GM18511 (cell line): ENCODE data around the gene SDK1.
"Not testable (repeated sequence)": the region's sequence is repeated elsewhere in the genome, so short reads cannot be mapped to it uniquely, and the experiment has no call there.

ENCODE experiments used
- ATAC-seq: cut with Tn5 transposase; IDR thresholded peaks from one replicate; pipeline ENCODE4 v1.9.1; 2021; ENCODE audit warnings: mild to moderate bottlenecking, moderate library complexity; ENCODE audit not compliant: unreplicated experiment

The SDK1 gene

DNA sequence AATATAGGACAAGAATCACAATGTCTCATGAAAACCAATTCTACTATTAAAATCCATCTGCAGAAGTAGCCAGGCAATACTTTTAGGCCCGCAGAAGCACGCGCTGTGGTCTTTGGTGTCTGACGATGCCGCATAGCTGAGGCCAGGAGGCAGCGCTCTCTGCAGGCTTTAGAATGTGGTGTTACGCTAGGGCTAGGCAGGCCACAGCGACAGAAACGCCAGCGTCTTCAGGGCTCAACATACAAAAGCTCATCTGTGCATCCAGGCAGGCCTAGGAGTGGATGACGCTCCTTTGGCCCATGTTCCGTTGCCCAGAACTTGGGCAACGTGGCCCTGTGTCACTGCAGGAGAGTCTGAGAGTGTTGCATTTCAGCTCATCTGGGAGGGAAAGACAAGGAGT lies 779.9 kb downstream of the SDK1 start:
- no peak for ATAC-seq

DNA sequence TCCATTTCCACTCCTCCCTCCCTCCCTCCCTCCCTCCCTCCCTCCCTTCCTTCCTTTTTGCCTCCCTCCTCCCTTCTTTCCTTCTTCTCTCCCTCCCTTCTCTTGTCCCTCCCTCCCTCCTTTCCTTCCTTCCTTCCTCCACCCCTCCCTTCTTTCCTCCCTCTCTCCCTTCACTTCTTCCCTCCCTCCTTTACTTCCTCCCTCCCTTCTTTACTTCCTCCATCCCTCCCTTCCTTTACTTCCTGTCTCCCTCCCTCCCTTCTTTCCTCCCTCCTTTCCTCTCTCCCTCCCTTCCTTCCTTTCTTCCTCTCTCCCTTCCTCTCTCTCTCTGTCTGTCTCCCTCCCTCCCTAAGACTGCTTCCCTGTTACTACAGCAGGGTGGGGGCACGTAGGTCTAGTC lies 782.5 kb downstream of the SDK1 start:
- ATAC-seq = no peak

DNA sequence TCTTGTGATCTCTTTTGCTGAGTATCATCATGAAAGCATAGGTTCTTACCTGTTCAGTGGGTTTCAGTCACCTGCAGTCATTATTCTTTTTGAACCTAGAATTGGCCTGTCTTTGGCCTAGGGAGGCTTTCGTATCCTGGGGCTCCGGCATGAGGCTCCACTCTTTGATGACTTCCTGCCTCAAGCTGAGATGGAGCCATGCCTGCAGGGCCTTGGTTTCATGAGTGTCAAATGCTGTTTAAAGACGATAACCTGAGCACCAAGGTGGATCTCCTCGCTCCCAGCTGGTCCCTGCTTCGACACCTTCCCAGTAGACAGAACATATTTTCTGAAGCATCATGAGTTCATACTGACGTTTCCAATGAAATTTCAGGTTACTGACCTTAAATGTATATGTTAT lies 783.2 kb downstream of the SDK1 start:
- no peak for ATAC-seq

DNA sequence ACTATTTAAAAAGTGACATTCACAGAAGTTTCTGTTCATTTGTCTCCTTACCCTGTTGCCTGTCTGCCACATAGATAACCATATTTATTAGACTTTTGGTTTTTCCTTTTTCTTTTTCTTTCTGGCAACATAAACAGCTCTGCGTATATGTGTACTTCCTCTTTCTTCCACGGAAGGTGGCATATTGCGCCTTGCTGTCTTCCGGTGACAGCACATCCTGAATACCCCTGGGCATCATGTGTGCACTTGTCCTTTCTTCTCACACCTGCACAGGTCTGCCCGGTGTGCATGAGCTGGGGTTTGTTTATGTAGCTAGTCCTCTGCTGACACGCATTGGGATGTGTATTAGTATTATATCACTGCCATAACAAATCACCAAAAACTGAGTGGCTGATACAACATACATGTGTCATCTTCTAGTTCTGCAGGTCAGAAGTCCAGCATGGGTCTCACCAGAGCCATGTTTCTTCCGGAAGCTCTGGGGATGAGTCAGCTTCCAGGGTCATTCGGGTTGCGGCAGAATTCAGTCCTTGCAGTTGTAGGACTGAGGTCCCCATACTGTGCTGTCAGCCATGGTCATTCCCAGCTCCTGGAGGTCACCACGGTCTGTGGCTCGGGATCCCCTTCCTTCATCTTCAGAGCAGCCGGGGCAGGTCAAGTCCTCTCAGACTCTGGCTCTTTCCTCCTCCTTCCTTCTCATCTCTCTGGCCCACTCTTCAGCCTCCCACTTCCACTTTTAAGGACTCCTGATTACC lies 785.1 kb downstream of the SDK1 start:
- ATAC-seq = no peak

DNA sequence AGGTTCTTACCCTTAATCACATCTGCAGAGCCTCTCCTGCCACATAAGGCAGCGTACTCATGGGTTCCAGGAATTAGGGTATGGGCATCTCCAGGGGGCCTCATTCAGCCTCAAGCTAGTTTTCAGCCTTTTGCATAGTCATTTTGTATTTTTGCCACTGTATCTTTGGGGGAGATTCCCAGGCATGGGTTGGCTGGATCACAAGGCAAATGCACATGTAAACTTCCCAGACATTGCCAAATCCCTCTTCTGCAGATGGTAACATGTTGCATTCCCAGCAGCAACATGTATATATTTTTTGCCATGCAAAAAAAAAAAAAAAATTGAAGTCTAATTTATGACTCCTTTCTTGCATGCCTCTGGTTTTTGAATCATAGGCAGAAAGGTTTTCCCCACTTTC lies 785.7 kb downstream of the SDK1 start:
- ATAC-seq = no peak

DNA sequence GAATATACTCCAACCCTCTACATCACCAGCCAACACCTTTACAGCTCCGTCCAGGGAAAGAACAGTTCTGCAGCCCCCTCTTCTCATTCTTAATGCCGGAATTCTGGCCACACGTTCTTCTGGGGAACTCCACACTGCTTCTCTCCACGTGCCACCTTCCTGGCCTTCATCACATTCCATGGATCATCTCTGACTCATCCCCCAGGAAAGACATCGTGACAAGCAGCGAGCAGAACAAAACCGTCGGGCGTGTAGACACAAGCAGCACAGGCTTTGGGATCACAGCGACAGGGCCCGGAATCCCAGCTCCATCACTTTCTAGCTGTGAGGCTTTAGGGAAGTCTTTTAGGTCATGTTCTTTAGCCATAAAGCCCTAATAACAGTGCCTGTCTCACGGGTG lies 790.7 kb downstream of the SDK1 start:
- ATAC-seq = no peak

DNA sequence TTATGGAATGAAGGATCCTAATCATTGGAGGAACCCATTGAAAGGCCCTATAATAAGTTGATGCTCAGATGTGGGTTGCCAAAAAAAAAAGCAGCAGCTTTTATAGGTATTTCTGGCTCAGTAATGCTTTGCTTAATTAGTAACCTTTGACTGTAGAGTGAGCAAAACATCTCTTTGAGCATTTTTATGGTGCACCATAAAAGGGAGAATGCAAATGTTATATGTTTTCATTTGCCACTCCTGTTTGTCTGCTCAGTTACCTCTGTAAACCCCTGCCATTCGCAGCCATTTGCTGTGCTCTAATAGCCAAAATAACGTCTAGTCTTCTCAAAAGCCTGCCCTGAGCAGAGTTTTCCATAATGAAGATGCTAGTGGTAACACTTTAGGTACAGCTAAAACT lies 792.0 kb downstream of the SDK1 start:
- no peak for ATAC-seq

DNA sequence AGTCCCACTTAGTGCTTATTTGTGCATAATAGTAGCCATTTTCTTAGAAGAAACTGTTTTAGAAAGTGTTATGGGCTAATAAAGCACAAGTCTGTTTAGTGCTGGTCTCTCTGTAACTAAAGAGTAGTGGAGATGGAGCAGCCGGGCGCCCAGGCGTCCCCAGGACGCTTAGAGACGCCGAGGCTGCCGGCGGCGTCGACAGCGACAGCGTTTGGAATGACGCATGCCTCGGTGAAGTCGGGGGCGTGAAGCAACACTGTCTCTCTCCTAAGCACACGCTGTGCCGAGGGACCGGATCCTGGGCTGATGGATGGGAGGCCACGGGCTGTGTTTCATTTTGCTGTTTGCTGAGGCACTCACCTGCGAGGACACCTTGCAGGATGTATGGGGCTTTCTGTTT lies 792.4 kb downstream of the SDK1 start:
- ATAC-seq = no peak

DNA sequence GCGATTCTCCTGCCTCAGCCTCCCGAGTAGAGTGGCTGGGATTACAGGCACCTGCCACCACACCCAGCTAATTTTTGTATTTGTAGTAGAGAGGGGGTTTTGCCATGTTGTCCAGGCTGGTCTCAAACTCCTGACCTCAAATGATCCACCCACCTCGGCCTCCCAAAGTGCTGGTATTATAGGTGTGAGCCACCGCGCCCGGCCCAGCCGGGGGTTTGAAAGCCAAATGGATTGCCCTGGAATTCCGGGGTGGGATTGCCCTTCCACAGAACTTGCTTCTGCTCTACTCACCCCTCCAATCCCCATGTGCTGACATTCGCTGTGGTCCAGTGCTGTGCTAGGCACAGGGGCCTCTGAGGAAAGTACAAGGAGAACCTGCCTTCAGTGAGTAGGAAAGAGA lies 793.1 kb downstream of the SDK1 start:
- ATAC-seq = not testable (repeated sequence)

DNA sequence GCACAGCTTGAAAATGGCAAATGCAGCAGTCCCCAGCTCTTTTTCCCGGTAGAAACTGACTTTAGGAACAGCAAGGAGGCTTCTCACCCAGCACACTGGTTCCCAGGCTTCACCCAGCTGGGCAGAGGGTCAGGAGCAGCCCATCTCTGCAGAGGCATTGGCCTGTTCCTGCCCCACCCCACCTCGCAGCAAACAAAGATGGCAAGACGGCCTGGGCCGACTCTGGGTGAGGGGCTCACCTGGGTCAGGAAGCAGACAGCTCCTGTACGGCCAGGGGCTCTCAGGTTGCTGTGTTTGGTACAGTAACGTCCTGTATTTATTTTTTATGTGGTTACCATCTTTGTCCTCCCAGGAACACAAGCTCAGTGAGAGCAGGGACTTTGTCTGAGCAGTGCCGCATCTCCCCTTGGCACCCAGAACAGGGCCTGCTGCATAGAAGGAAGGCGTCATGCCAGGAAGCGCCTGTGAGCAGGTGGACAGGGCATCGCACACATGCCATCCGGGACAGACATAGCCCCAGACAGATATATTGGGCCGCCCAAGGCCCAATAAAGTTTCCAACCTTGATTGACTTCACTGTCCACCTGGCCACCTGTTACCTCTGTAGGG lies 796.1 kb downstream of the SDK1 start:
- no peak for ATAC-seq

DNA sequence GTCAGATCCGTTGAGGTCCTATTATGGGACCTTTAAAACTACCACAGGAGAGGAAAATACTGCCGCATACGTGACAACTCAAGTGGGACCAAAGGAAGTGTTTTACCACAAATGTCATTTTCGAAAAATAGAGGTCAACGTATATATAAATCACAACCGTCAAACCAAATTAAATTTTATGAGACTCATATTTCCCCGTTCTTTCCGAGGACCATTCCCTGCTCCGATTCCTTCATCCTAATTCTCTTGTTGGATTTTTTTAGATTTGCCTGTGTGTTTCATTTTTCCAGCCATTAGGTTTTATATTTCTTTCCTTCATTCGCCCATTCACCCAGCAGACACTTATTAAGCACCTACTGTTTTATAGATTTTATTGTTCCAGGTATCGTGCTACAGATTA lies 797.1 kb downstream of the SDK1 start:
- no peak for ATAC-seq

DNA sequence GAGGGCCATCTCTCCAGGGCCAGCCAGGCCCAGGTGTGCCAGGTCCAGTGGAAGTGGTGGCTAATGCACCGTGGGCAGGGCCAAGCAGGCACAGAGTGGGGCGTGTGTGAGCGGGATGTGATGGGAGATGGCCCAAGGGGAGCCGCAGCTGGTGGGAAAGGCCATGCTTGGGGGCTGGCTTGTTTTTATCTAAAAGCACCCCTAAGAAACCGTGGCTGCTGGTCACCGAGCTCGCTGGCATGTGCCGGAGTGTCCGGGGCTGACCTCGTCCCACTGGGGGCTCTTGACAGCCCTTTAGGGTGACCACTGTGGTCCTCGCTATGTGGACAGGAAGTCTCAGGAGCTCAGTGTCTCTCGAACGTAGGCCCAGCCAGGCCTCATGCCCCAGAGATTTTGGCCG lies 798.6 kb downstream of the SDK1 start:
- no peak for ATAC-seq

DNA sequence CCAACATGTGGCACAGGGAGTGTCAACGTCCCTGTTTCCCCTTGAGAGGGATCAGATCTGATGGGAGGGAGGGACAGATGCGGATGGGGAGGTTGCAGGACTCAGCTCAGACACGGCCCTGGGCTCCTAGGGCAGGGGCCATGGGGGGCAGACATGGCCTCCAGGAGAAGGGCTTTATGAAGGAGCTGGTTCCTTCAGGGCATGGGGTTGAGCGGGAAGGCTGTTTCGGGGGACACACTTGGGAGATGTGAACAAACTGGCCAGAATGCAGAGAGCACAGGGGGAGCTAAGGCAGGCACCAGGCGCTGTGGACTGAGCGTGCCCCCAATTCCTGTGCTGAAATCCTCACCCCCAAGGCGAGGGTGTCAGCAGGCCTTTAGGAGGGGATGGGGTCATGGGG lies 799.1 kb downstream of the SDK1 start:
- ATAC-seq = no peak

DNA sequence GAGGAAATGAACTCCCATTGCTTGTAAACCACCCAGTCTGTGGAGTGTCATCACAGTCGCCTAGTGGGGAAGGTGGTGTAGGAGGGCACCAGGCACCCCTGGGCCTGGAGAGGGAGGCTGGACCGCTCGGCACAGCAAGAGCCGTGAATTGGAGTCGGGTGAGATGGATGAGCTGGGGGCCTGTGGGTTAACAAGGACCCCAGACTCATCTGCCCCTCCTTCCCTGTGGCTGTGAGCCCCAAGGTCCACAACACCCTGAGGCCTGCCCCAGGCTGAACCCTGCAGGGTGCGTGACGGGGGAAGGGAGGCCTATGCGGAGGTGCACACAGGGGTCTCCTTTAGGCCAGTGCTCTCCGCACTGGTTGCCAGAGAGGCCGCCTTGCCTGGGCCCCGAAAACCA lies 799.6 kb downstream of the SDK1 start:
- no peak for ATAC-seq

DNA sequence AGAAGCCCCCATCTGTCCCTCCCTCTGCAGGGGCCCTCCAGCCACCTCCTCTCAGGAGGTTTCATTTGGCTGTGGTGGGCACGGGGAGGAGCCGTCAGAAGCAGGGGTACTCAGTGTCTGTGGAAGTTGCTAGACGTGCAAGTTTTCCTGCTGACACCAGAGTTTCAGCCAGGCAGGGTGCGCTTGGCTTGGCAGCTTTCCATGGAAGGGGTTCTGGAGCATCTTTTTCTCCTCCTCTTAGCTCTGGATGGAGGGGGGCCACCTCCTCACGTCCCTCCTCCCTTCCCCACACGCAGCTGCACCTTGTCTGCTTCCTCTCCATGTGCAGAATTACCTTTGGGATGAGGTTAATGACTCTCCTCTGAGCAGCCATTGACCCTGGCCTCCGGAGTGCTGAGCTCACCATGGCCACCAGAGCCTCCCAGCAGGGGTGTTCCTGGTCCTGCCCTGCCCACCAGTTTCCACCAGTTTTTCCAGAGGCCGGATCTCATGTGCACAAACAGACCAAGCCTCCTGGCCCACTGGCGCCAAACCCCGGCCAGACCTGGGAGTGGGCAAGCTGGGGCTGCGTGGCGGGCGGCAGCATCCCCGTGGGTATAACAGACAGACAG lies 801.3 kb downstream of the SDK1 start:
- no peak for ATAC-seq

DNA sequence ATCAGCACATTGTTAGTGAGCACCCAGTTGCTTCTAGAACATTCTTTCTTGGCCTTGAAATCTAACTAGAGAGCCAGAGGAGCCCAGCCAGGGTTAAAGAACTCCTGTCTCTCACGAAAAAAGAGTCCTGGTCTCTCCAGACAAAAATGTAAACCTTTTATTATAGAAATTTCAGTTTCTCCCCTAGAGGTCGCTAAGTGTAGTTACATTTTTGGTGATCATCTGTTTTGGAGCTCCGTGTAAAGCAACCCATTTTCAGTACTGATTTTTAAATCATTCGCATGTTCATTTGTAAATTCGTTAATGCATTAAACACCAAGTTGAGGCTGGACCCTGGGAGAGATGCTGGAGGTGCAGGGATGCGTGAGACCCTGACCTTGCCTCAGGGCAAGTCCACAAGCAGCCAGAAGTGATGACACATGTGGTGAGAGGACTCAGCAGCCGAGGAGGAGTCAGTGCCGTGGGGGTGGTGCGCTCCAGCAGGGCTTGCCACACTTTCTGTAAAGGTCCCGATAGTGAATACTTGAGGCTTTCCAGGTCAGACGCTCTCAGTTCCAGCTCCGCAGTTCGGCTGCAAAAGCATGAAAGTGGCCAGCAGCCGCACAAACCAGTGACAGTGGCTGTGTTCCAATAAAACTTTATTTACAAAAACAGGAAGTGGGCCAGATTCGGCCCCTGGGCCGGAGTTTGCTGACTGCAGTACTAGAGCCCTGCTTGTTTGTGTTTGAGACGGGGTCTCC lies 802.5 kb downstream of the SDK1 start:
- ATAC-seq = no peak

DNA sequence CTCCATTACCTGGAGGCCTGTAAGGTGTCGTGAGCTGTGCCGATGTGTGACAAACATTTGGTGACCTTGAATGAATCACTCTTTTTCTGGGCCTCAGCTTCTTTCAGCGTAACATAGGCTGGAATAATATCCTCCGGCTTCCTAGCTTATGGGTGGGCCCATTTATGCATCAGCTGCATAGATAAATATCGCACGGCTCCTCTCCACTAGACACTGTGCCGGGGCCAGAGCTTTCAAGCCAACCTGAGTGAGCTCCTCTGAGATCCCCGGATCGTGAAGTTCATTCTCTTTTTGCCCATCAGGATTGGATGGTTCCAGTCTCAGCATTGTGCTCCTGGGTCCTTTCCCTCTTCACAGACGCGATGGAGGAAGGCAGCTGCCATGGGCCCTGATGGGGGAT lies 806.8 kb downstream of the SDK1 start:
- no peak for ATAC-seq

DNA sequence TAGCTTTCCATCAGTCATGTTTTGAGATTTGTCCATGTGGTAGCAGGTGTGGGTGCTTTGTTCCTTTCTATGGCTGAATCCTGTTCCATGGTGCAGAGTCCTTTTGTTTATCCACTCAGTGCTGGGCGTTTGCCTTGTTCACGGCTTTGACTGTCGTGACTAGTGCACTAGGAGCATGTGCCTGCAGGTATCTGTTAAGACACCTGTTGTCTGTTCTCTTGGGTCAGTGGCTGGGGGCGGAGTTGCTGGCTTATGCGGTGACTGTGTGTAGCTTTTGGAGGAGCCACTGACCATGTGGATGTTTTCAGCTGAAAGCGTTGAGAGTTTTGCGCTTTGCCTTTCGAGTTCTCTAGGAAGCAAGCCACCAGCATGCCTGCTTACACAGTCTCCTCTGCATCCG lies 807.9 kb downstream of the SDK1 start:
- ATAC-seq = no peak

DNA sequence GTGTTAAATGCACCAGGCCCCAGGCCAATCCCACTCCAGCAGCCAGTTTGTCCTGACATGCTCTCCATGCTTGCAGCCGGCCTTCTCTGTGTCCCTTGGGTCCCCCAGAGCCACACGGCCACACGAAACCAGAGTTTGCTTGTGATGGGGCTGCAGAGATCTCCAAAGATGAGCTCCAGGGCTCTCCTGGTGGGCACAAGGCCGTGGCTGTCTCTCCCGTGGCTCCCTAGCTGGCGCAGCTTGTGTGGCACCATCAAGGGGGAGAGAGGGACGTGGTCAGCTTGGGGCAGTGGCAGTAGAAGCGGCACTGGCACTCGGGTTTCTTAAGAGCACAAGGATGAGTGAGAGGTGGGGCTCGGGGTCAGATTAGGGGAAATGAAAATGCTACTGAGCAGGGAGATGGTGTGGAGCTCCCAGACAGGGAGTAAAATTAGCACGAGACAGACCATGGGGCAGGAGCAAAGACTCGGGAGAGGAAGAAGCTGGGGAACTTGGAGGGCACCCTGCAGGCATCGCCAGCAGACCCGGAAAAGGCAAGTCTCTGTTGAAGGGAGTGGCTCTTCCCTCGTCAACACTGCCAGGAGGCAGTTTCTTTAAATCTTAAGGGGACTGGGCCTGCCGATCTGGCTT lies 808.5 kb downstream of the SDK1 start:
- ATAC-seq = no peak

DNA sequence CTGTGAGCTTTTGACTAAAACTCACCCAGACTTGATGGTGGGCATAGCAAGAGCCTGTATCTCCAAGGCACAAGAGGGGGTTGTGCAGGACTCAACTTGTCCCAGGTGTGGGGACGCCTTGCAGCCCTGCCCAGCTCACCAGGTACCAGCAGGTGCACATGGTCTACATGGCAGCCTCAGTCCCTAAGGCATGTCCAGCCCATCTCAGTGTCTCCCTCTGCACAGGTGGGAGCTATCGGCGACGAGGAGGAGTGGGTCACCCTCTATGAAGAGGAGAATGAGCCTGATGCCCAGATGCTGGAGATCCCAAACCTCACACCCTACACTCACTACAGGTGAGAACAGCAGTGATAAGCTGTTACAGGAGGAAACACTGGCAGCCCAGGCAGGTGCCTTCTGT lies 809.4 kb downstream of the SDK1 start:
- ATAC-seq = no peak

DNA sequence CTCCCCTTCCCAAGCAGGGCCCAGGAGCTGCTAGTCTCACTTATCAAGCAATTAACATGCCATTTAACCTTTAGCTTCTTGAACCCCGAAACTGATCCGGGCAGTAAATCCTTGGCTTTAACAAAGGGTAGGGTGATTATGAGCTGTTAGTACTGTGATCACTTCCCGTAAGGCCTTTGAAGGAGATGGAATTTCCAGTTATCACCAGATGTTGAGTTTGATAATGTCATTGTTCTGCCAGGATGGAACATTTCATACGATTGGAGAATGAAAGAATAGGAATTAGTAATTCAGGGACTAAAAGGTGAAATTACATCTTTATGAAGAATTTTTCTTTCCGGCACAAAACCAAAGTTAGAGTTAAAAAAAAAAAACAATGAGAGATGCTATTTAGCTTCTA lies 810.1 kb downstream of the SDK1 start:
- no peak for ATAC-seq
